Endothelial cell of umbilical vein (primary cell): ENCODE measurements around the gene NLRP9.

Experiments
- CTCF ChIP-seq, 2 donors: IDR thresholded peaks; 1 replicate in 1 of 2; 2 replicates in 1 of 2; pipeline ENCODE4 v1.5.1; 2011; ENCODE audit warnings: low read length in 2 of 2, mild to moderate bottlenecking in 2 of 2, moderate library complexity in 2 of 2, control low read depth in 1 of 2, inconsistent platforms in 1 of 2, low read depth in 1 of 2; ENCODE audit not compliant: insufficient read depth in 1 of 2; ENCODE audit errors: extremely low read depth in 1 of 2
- EZH2 ChIP-seq: IDR thresholded peaks from 2 replicates; pipeline ENCODE4 v1.6.1; 2012; ENCODE audit warnings: borderline replicate concordance, low read depth, mild to moderate bottlenecking, moderate library complexity, low read length, inconsistent platforms; ENCODE audit not compliant: severe bottlenecking
- FOS ChIP-seq: IDR thresholded peaks from 2 replicates; pipeline ENCODE4 v1.6.1; 2011; ENCODE audit warnings: mild to moderate bottlenecking, low read length, moderate library complexity, borderline replicate concordance; ENCODE audit not compliant: insufficient read depth
- JUN ChIP-seq: IDR thresholded peaks from 2 replicates; pipeline ENCODE4 v1.6.1; 2011; ENCODE audit warnings: borderline replicate concordance, low read depth; ENCODE audit not compliant: insufficient read length, insufficient read depth
- MAX ChIP-seq: IDR thresholded peaks from 2 replicates; pipeline ENCODE4 v1.6.1; 2011; ENCODE audit not compliant: insufficient read depth, insufficient read length
- POLR2A ChIP-seq: IDR thresholded peaks from 2 replicates; pipeline ENCODE4 v1.6.1; 2012; ENCODE audit warnings: low read depth, mild to moderate bottlenecking, control low read depth, low read length
- POLR2AphosphoS5 ChIP-seq: IDR thresholded peaks from 2 replicates; pipeline ENCODE4 v1.6.1; 2012; ENCODE audit warnings: low read depth, mild to moderate bottlenecking, control low read depth, low read length, moderate library complexity; ENCODE audit not compliant: insufficient read depth

GRCh38 chr19:55674459-55674840 is 63.8 kb downstream of the NLRP9 start:
- no peak for TF ChIP-seq MAX
- TF ChIP-seq EZH2 = no peak
- no peak for TF ChIP-seq CTCF (IDR thresholded peaks at IDR 0.05; ENCODE audit: extremely low read depth in 1 of 2, insufficient read depth in 1 of 2, low read depth in 1 of 2, low read length in 2 of 2)
- TF ChIP-seq POLR2AphosphoS5 = no peak
- no peak for TF ChIP-seq FOS
- TF ChIP-seq POLR2A = no peak
- no peak for TF ChIP-seq JUN
